Dermis blood vessel endothelial cell (primary cell): ENCODE data around the gene ESPNL. TPM values are rescaled to one million over a fixed set of nuclear protein-coding genes. Genes with fewer than 3 reads are reported as not detected.
"Not testable (repeated sequence)": the region's sequence is repeated elsewhere in the genome, so short reads cannot be mapped to it uniquely, and the experiment has no call there.

Source experiments
- DNase-seq: peaks from one replicate; pipeline ENCODE4 v3.0.0; 2010
- total RNA-seq: library from RNA; depleted of rRNA; stranded (reverse); fragments of >200 nt; gene quantifications from 2 replicates; pipeline ENCODE4 v1.2.3, GENCODE V29; 2014

Gene ESPNL
- total RNA-seq, 1 donor from 2014 or later, result not detected

DNA sequence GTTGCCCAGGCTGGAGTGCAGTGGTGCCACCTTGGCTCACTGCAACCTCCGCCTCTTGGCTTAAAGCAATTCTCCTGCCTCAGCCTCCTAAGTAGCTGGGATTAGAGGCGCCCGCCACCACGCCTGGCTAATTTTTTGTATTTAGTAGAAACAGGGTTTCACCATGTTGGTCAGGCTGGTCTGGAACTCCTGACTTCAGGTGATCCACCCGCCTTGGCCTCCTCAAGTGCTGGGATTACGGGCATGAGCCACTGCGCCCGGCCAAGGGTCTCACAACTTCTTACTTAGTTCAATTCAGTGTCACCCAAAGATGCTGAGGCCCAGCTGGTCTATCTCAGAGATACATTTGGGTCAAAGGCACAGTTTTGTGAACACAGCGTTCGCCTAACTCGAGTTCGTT, 15.6 kb downstream of the ESPNL start:
- DNase-seq, result not testable (repeated sequence)

- DNase-seq, result no peak
Measured at GRCh38 chr2:238116298-238117198, 16.4 kb downstream of the ESPNL start.

DNA sequence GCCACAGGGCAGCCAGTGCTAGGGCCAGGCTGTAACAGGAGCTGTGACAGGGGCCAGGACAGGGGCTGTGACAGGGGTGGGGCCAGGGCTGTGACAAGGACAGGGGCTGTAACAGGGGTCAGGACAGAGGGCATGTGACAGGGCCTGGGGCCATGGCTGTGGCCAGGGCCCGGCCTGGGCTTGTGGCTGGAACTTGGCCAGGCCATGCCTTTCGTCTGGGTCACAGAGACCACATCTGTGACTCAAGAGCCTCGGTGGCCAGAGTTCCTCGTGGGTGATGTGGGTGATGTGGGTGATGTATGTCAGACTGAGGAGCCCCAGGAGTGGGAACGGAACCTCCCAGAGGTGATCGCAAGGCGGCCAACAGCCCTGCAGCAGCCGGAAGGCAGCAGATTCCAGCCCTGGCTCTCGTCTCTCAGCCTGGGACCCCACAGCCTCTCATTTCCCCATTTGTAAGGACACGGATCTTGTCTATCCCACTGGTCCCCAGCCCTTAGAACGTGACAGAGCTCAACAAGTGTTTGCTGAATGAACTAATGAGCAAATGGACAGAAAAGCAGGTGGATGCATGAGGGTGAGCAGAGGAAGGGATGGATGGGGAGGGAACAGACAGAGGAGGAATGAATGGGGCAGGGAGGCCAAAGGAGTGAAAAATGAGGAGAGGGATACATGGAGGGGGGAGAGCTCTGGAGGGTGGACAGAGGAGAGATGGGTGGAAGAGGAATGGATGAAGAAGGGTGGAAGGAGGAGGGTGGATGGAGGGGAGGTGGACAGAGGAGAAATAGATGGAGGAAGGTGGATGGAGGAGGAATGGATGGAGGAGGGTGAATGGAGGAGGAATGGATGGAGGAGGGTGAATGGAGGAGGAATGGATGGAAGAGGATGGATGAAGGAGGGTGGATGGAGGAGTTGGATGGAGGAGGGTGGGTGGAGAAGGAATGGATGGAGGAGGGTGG, 17.3 kb downstream of the ESPNL start:
- no peak for DNase-seq

- no peak for DNase-seq
Measured at GRCh38 chr2:238119756-238120462, 19.8 kb downstream of the ESPNL start.

- no peak for DNase-seq
Measured at GRCh38 chr2:238120463-238121298, 20.5 kb downstream of the ESPNL start.

DNA sequence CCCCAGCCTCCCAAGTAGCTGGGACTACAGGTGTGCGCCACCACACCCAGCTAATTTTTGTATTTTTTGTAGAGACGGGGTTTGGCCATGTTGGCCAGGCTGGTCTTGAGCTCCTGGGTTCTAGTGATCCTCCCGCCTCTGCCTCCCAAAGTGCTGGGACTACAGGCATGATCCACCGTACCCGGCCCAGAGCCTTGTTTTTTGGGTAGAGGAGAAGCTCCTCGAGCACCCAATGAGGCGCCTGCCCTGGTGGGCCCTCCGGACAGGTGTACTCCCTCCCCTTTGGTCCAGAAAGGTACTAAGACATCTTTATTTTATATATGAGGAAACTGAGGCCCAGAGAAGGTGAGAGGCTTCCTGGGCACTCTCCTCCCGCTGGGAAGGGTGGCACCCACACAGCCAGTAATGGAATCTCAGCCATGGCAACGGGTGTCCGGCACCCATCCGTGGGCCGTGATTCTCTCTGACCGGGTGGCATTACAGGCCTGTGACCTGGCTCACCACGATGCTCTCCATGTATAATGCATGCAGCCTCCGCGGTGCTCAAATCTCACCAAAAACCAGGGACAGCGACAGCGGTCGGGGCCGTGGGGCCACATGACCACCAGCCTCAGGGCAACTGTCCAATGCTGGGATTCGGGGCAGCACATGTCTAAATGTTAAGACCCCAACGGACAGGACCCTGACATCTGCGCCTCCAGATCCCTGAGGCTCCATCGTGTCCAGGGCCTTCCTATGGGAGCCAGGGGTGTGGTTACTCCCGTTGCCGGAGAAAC, 21.6 kb downstream of the ESPNL start:
- DNase-seq, result no peak

DNA sequence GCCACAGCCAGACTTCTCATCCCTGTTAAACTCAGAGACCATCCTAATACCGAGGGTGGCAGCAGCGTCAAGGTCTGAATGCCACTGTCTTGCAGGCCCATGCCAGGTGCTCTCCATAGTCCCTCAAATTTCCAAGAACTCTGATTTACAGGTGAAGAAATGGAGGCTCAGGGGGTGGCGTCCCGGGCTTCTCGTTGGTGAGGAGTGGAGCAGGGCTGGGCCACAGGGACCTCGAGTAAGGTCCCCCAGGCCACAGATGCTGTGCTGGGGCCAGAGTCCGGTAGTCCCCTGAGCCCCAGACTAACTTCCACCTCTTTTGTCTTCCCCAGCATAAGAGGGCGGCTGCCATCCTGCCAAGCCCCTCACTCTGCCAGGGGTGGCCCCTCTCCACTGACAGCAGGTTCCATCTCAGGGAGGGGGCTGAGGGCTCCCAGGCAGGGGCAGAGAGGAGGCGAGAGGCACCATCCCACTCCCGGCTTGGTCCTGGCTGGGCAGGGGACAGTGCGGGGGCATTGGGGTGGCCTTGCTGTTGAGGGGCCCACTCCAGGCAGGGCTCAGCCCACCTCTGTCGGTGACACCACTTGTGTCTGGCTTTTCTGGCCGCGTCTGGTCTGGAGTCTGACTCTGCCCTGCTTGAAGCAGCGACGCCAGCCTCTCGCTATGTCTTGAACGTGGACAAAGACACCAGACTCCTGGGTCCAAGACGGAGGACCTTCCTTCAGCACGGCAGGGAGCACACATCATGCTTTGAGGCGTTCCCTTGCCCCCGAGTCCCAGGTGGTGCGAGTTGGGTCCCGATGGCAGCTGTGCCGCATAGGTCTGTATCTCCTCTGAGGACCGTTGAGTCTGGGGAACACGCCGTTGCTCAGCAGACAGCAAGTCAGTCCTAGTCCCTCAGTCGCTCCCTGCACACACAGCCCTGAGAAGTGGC, 22.4 kb downstream of the ESPNL start:
- DNase-seq, result no peak

- DNase-seq, result no peak
Measured at GRCh38 chr2:238123218-238123971, 23.3 kb downstream of the ESPNL start.

GRCh38 chr2:238123991-238124470, 23.9 kb downstream of the ESPNL start:
- DNase-seq, result no peak

GRCh38 chr2:238124488-238125126, 24.5 kb downstream of the ESPNL start:
- no peak for DNase-seq

GRCh38 chr2:238125127-238125885, 25.2 kb downstream of the ESPNL start:
- no peak for DNase-seq

GRCh38 chr2:238126338-238126737, 26.2 kb downstream of the ESPNL start:
- DNase-seq, result no peak

DNA sequence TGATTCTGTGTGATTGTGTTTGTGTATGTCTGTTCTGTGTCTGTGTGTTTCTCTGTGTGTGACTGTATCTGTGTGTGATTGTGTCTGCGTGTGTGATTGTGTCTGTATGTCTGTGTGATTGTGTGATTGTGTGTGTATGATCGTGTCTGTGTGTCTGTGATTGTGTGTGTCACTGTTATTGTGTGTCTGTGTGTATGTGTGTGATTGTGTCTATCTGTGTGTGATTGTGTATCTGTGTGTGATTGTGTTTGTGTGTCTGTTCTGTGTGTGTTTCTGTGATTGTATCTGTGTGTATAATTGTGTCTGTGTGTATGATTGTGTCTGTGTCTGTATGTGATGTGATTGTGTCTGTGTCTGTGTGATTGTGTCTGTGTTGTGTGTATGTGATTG, 26.6 kb downstream of the ESPNL start:
- no peak for DNase-seq

- DNase-seq, result peak; percentile 13
Measured at GRCh38 chr2:238127165-238128060, 27.3 kb downstream of the ESPNL start.

DNA sequence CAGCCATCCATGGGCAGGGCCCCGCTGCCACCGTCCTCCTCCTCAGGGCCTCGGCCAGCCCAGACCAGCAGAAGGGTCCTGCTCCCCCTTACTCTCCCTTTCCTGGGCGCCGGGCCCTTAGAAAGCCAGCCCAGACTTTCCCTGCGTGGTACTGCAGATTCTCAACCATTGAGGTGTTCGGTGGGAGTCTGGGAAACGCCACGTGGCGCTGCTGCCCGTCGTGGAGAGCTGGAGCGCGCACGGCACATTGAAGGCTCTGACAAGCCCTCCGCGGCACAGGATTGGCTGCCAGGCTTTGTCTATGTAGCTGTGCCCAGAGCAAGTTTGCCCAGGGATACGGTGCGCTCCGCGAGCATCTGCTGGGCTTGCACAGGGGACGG, 27.9 kb downstream of the ESPNL start:
- DNase-seq, result no peak

DNA sequence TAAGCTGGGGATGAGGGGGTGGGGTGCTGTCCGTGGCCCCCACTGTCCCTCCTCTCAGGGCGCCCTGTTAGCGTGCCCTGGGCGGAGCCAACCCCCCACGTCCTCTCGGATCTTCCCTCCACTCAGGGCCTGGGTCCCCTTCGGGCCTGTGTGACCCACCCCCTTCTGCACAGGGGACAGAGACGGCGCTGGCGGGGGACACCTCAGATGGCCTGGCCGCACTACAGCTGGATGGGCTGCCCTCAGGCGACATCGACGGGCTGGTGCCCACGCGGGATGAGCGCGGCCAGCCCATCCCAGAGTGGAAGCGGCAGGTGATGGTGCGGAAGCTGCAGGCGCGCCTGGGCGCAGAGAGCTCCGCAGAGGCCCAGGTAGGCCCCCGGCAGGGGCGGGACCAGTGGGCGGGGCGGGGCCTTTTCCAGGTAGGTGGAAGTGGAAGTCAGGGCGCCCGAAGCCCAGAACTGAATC, 28.4 kb downstream of the ESPNL start:
- no peak for DNase-seq
